OCI-LY3 (cell line): ENCODE measurements around the gene KLHL29.

Experiments
- H2AFZ ChIP-seq: fragments of 200-600, 300-600 bp; shearing (Covaris generic); 2 replicates; pipeline ENCODE4 v1.6.0; 2014; ENCODE audit warnings: antibody characterized with exemption, low read depth, low read length
- H3K27ac ChIP-seq: fragments of 200-600, 300-600 bp; sonication (generic); 2 replicates; pipeline ENCODE4 v1.5.1; 2014; ENCODE audit warnings: mild to moderate bottlenecking, low read length, moderate library complexity, mixed read lengths
- H3K27me3 ChIP-seq: fragments of 200-600, 300-600 bp; sonication (generic); 2 replicates; pipeline ENCODE4 v1.6.1; 2014; ENCODE audit warnings: low read depth, low read length, mixed read lengths
- H3K36me3 ChIP-seq: fragments of 200-600, 300-600 bp; sonication (generic); replicated peaks from 2 replicates; pipeline ENCODE3; 2014; ENCODE audit warnings: low read depth, low read length, mixed read lengths
- H3K4me1 ChIP-seq: fragments of 300-600, 200-600 bp; sonication (generic); 2 replicates; pipeline ENCODE4 v1.6.1; 2014; ENCODE audit warnings: low read length, mixed read lengths
- H3K4me2 ChIP-seq: fragments of 200-600, 300-600 bp; sonication (generic); 2 replicates; pipeline ENCODE4 v1.6.1; 2014; ENCODE audit warnings: low read length, mixed read lengths
- H3K4me3 ChIP-seq: fragments of 300-600, 200-600 bp; sonication (generic); 2 replicates; pipeline ENCODE4 v1.5.1; 2014; ENCODE audit warnings: antibody characterized with exemption, mild to moderate bottlenecking, low read length, moderate library complexity
- H3K79me2 ChIP-seq: fragments of 300-600, 200-600 bp; shearing (Covaris generic); 2 replicates; pipeline ENCODE4 v1.6.1; 2014; ENCODE audit warnings: mild to moderate bottlenecking, low read length, mixed read lengths
- H3K9ac ChIP-seq: fragments of 300-600, 200-600 bp; shearing (Covaris generic); 2 replicates; pipeline ENCODE4 v1.6.0; 2014; ENCODE audit warnings: mild to moderate bottlenecking, low read length, moderate library complexity
- H3K9me3 ChIP-seq: fragments of 200-600, 300-600 bp; shearing (Covaris generic); 2 replicates; pipeline ENCODE4 v1.6.1; 2014; ENCODE audit warnings: low read length, mixed read lengths; ENCODE audit not compliant: insufficient read depth
- H4K20me1 ChIP-seq: fragments of 200-600, 300-600 bp; sonication (generic); 2 replicates; pipeline ENCODE4 v1.6.1; 2016; ENCODE audit warnings: low read length, mixed read lengths; ENCODE audit not compliant: insufficient read depth
- CTCF ChIP-seq: fragments of 200-600, 300-600 bp; sonication (generic); IDR thresholded peaks from 2 replicates; pipeline ENCODE4 v1.5.1; 2014; ENCODE audit warnings: antibody characterized with exemption, low read length, low read depth
- EZH2phosphoT487 ChIP-seq: fragments of 200-600 bp; shearing (Covaris generic); IDR thresholded peaks from 2 replicates; pipeline ENCODE4 v1.6.1; 2018; ENCODE audit warnings: antibody characterized with exemption, mixed run types, low read depth

KLHL29 gene

GRCh38 chr2:23632386-23632785 lies 247.4 kb downstream of the KLHL29 start:
- no peak overlapping the region for H2AFZ ChIP-seq
- no peak overlapping the region for H3K9ac ChIP-seq
- H3K4me3 ChIP-seq = no peak overlapping the region
- TF ChIP-seq EZH2phosphoT487 (no peak), CTCF (no peak)
- no peak overlapping the region for H3K27ac ChIP-seq
- H3K36me3 ChIP-seq = no peaks in the 10 kb centered on the region
- H3K4me2 ChIP-seq = no peak overlapping the region
- H3K79me2 ChIP-seq = no peaks in the 10 kb centered on the region
- H3K4me1 ChIP-seq = no peaks in the 10 kb centered on the region
- no peaks in the 10 kb centered on the region for H3K27me3 ChIP-seq
- no peaks in the 10 kb centered on the region for H3K9me3 ChIP-seq
- no peaks in the 10 kb centered on the region for H4K20me1 ChIP-seq

GRCh38 chr2:23632831-23633395 lies 247.9 kb downstream of the KLHL29 start:
- Histone ChIP-seq H4K20me1 (no peaks in the 10 kb centered on the region), H3K36me3 (no peaks in the 10 kb centered on the region), H3K4me3 (no peak overlapping the region), H3K9me3 (no peaks in the 10 kb centered on the region), H3K27me3 (no peaks in the 10 kb centered on the region), H2AFZ (no peak overlapping the region), H3K79me2 (no peaks in the 10 kb centered on the region), H3K4me1 (no peaks in the 10 kb centered on the region), H3K9ac (no peak overlapping the region), H3K4me2 (no peak overlapping the region), H3K27ac (no peak overlapping the region)
- TF ChIP-seq EZH2phosphoT487 (no peak), CTCF (no peak)

GRCh38 chr2:23633966-23634365 lies 249.0 kb downstream of the KLHL29 start:
- no peak overlapping the region for H3K27ac ChIP-seq
- H3K9ac ChIP-seq = no peak overlapping the region
- no peaks in the 10 kb centered on the region for H3K27me3 ChIP-seq
- no peaks in the 10 kb centered on the region for H4K20me1 ChIP-seq
- no peaks in the 10 kb centered on the region for H3K79me2 ChIP-seq
- H3K9me3 ChIP-seq = no peaks in the 10 kb centered on the region
- H3K36me3 ChIP-seq = no peaks in the 10 kb centered on the region
- no peak overlapping the region for H2AFZ ChIP-seq
- no peak overlapping the region for H3K4me3 ChIP-seq
- no peak overlapping the region for H3K4me2 ChIP-seq
- H3K4me1 ChIP-seq = no peaks in the 10 kb centered on the region
- TF ChIP-seq EZH2phosphoT487 (no peak), CTCF (no peak)

- H4K20me1 ChIP-seq = no peaks in the 10 kb centered on the region
- H3K9me3 ChIP-seq = no peaks in the 10 kb centered on the region
- no peaks in the 10 kb centered on the region for H3K27me3 ChIP-seq
- no peak overlapping the region for H3K4me2 ChIP-seq
- H3K4me1 ChIP-seq = no peaks in the 10 kb centered on the region
- H3K79me2 ChIP-seq = no peaks in the 10 kb centered on the region
- H3K27ac ChIP-seq = no peak overlapping the region
- no peak overlapping the region for H3K4me3 ChIP-seq
- TF ChIP-seq CTCF = no peak
- no peak for TF ChIP-seq EZH2phosphoT487
- H3K9ac ChIP-seq = no peak overlapping the region
- no peak overlapping the region for H2AFZ ChIP-seq
- H3K36me3 ChIP-seq = no peaks in the 10 kb centered on the region
These were observed 250.7 kb downstream of the KLHL29 start for GRCh38 chr2:23635442-23636340.
